Mesothelial cell of epicardium (in vitro differentiated cells): ENCODE results near the gene ARMC2. TPM values are rescaled to one million over a fixed set of nuclear protein-coding genes. Genes with fewer than 3 reads are reported as not detected.

ENCODE experiments used
- DNase-seq, 2 experiments: peaks; one replicate each; pipeline ENCODE4 v3.0.0; 2021; ENCODE audit warnings: low spot score in 2 of 2; ENCODE audit not compliant: unreplicated experiment in 2 of 2
- H3K27ac Mint-ChIP-seq: 2 replicates; pipeline ENCODE4 v1.8.0; 2021; ENCODE audit warnings: mixed read lengths
- H3K27me3 Mint-ChIP-seq: 2 replicates; pipeline ENCODE4 v1.8.0; 2021; ENCODE audit warnings: low read depth, mixed read lengths
- H3K36me3 Mint-ChIP-seq: 2 replicates; pipeline ENCODE4 v1.8.0; 2021; ENCODE audit warnings: mixed read lengths
- H3K4me1 Mint-ChIP-seq: 2 replicates; pipeline ENCODE4 v1.8.0; 2021; ENCODE audit warnings: mixed read lengths
- H3K4me3 Mint-ChIP-seq: 2 replicates; pipeline ENCODE4 v1.8.0; 2021; ENCODE audit warnings: mild to moderate bottlenecking, moderate library complexity, mixed read lengths
- H3K9me3 Mint-ChIP-seq: 2 replicates; pipeline ENCODE4 v1.8.0; 2021; ENCODE audit warnings: mixed read lengths
- CTCF ChIP-seq: fragments of 200-600 bp; sonication (generic); IDR thresholded peaks from one replicate; pipeline ENCODE4 v1.5.0; 2021; ENCODE audit warnings: antibody characterized with exemption; ENCODE audit not compliant: unreplicated experiment
- total RNA-seq: library from RNA; stranded (reverse); gene quantifications from 3 replicates; pipeline ENCODE4 v1.2.1, GENCODE V29; 2021

ARMC2 gene
- total RNA-seq, 1 donor from 2014 or later: 16.5 TPM

- H3K27me3 Mint-ChIP-seq: peaks cover 6% of the 10 kb centered on the region
- H3K4me1 Mint-ChIP-seq: peaks cover 11% of the 10 kb centered on the region
- H3K4me3 Mint-ChIP-seq: no peak overlapping the region
- DNase-seq: no peak
- no peaks in the 10 kb centered on the region for H3K9me3 Mint-ChIP-seq
- no peak overlapping the region for H3K27ac Mint-ChIP-seq
- TF ChIP-seq CTCF: no peak
- H3K36me3 Mint-ChIP-seq: no peaks in the 10 kb centered on the region
These were observed 4.1 kb upstream of the ARMC2 start for GRCh38 chr6:108844135-108844534.

- peaks cover 5% of the 10 kb centered on the region for H3K27me3 Mint-ChIP-seq
- no peak overlapping the region for H3K4me3 Mint-ChIP-seq
- DNase-seq: no peak
- H3K9me3 Mint-ChIP-seq: no peaks in the 10 kb centered on the region
- H3K36me3 Mint-ChIP-seq: no peaks in the 10 kb centered on the region
- no peak overlapping the region for H3K27ac Mint-ChIP-seq
- TF ChIP-seq CTCF: no peak
- peaks cover 11% of the 10 kb centered on the region for H3K4me1 Mint-ChIP-seq
These were observed 3.1 kb upstream of the ARMC2 start for GRCh38 chr6:108845145-108845544.

- no peak overlapping the region for H3K27ac Mint-ChIP-seq
- peaks cover 11% of the 10 kb centered on the region for H3K4me1 Mint-ChIP-seq
- no peaks in the 10 kb centered on the region for H3K36me3 Mint-ChIP-seq
- no peak for DNase-seq
- H3K9me3 Mint-ChIP-seq: no peaks in the 10 kb centered on the region
- H3K4me3 Mint-ChIP-seq: no peak overlapping the region
- peaks cover 5% of the 10 kb centered on the region for H3K27me3 Mint-ChIP-seq
- no peak for TF ChIP-seq CTCF
These were observed 2.1 kb upstream of the ARMC2 start for GRCh38 chr6:108846101-108846500.

- Mint-ChIP-seq H3K4me1 (peaks cover 11% of the 10 kb centered on the region), H3K4me3 (no peak overlapping the region), H3K27me3 (peaks cover 2% of the 10 kb centered on the region), H3K36me3 (no peaks in the 10 kb centered on the region), H3K9me3 (no peaks in the 10 kb centered on the region), H3K27ac (no peak overlapping the region)
- TF ChIP-seq CTCF: no peak
- no peak for DNase-seq
These were observed 1.6 kb upstream of the ARMC2 start for GRCh38 chr6:108846628-108847027.

GRCh38 chr6:108847738-108848115 lies 495 bp upstream of the ARMC2 start:
- no peak for DNase-seq
- Mint-ChIP-seq H3K4me1 (peaks cover 11% of the 10 kb centered on the region), H3K9me3 (no peaks in the 10 kb centered on the region), H3K4me3 (peak overlapping the region; percentile 88), H3K27ac (peak overlapping the region; percentile 30), H3K36me3 (no peaks in the 10 kb centered on the region), H3K27me3 (peaks cover 2% of the 10 kb centered on the region)
- no peak for TF ChIP-seq CTCF
